ENCODE measurements around the gene ANKMY2. TPM values are rescaled to one million over a fixed set of nuclear protein-coding genes. Genes with fewer than 3 reads are reported as not detected.
A peak's percentile ranks its signal among the peaks of the same experiment; 100 is the strongest.

The ANKMY2 gene
- total RNA-seq, 1 donor from 2014 or later, result 10.9 TPM

DNA sequence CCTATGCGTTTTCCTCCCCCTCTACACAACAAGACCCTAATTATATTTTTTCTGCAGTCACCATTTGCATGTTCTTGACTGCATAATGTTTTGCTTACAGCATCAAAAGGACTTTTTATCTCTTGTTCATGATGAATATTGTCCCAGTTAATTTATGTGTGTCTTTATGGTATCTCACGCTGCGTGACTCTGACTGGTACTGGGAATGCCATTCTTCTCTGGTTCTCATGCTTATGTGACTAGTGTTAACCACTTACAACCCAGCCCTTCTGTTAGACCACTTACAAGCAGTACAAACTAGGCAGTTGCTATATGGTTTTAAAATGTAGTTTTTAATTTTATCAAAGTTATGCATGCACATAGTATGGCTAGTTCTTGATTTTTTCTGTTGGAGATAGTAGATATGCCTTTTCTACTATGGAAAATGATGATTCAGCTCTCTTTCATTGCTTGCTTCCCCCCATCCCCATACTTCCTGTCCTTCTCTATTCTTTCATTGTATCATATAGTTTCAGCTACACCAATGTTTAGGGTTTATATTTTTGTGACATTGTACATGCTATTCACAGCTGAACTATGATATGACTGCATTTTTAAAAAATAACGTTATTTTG lies 25.3 kb upstream of the ANKMY2 start:
- TF ChIP-seq, protein P1, sequence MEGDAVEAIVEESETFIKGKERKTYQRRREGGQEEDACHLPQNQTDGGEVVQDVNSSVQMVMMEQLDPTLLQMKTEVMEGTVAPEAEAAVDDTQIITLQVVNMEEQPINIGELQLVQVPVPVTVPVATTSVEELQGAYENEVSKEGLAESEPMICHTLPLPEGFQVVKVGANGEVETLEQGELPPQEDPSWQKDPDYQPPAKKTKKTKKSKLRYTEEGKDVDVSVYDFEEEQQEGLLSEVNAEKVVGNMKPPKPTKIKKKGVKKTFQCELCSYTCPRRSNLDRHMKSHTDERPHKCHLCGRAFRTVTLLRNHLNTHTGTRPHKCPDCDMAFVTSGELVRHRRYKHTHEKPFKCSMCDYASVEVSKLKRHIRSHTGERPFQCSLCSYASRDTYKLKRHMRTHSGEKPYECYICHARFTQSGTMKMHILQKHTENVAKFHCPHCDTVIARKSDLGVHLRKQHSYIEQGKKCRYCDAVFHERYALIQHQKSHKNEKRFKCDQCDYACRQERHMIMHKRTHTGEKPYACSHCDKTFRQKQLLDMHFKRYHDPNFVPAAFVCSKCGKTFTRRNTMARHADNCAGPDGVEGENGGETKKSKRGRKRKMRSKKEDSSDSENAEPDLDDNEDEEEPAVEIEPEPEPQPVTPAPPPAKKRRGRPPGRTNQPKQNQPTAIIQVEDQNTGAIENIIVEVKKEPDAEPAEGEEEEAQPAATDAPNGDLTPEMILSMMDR (IDR thresholded peaks at IDR 0.05; ENCODE audit: insufficient read depth, low read length, poor library complexity, severe bottlenecking), result no peak
- H3K27me3 ChIP-seq (ENCODE audit: control insufficient read depth, insufficient read depth, low read length), result no peaks in the 10 kb centered on the region
- H3K4me3 ChIP-seq (ENCODE audit: low read depth, low read length), result no peak overlapping the region
- H3K36me3 ChIP-seq (ENCODE audit: control insufficient read depth, insufficient read depth, low read length), result no peaks in the 10 kb centered on the region
- no peak for DNase-seq (ENCODE audit: low read depth)

DNA sequence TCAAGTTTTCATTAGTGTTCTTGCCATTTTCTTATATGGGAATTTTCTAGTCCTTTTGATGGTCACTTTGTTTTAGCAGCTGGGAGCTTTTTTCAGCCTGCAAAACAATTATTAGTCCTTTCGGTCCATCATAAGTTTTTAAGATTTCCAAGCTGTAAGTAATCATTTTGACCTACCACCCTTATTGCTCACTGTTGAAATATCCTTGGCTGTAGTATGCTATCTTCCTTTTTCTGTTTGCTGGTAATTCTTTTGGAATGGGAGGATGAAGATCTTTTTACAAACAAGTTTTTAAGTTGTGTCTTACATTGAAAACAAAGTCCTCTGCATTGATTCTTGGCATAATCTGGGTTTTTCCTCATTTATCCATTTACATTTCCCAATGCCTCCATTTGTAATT lies 24.5 kb upstream of the ANKMY2 start:
- Histone ChIP-seq H3K4me3 (ENCODE audit: low read depth, low read length) (no peak overlapping the region), H3K27me3 (ENCODE audit: control insufficient read depth, insufficient read depth, low read length) (no peaks in the 10 kb centered on the region), H3K36me3 (ENCODE audit: control insufficient read depth, insufficient read depth, low read length) (no peaks in the 10 kb centered on the region)
- TF ChIP-seq, protein P1 (IDR thresholded peaks at IDR 0.05; ENCODE audit: insufficient read depth, low read length, poor library complexity, severe bottlenecking), result no peak
- DNase-seq (ENCODE audit: low read depth), result no peak

DNA sequence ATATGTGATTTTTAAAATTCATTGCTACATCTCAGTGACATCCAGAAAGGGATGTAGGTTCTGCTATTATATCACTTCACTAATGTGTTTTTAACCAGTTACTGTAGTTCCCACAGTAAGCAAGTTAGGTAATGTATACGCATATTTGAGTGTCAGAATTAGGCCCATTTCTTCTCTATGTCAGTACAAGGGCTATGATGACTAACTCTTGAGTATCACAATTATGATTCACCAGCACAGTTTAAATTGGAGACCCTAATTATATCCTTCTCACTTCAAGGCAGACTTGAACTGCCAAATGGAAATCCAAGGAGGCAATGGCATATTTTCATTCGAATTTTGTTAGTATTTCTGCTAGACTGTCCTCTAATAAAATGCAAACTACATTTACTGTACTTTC lies 24.0 kb upstream of the ANKMY2 start:
- H3K27me3 ChIP-seq (ENCODE audit: control insufficient read depth, insufficient read depth, low read length), result no peaks in the 10 kb centered on the region
- DNase-seq (ENCODE audit: low read depth), result no peak
- no peaks in the 10 kb centered on the region for H3K36me3 ChIP-seq (ENCODE audit: control insufficient read depth, insufficient read depth, low read length)
- TF ChIP-seq, protein P1 (IDR thresholded peaks at IDR 0.05; ENCODE audit: insufficient read depth, low read length, poor library complexity, severe bottlenecking), result no peak
- H3K4me3 ChIP-seq (ENCODE audit: low read depth, low read length), result no peak overlapping the region

DNA sequence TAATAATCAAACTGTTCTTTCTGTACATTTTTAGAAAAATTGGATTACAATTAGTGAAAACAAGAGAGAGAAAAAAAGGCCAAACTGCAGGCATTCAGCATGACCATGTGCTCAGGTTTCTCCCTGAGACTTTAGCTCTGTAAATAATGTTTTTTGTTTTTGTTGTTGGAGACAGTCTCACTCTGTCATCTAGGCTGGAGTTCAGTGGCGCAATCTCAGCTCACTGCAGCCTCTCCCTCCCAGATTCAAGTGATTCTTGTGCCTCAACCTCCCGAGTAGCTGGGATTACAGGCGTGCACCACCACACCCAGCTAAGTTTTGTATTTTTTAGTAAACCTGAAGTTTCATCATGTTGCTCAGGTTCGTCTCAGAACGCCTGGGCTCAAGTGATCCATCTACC lies 23.4 kb upstream of the ANKMY2 start:
- no peak overlapping the region for H3K4me3 ChIP-seq (ENCODE audit: low read depth, low read length)
- no peak for DNase-seq (ENCODE audit: low read depth)
- H3K36me3 ChIP-seq (ENCODE audit: control insufficient read depth, insufficient read depth, low read length), result no peaks in the 10 kb centered on the region
- no peaks in the 10 kb centered on the region for H3K27me3 ChIP-seq (ENCODE audit: control insufficient read depth, insufficient read depth, low read length)
- TF ChIP-seq, protein P1 (IDR thresholded peaks at IDR 0.05; ENCODE audit: insufficient read depth, low read length, poor library complexity, severe bottlenecking), result no peak

- TF ChIP-seq, protein P1 (IDR thresholded peaks at IDR 0.05; ENCODE audit: insufficient read depth, low read length, poor library complexity, severe bottlenecking), result no peak
- Histone ChIP-seq H3K36me3 (ENCODE audit: control insufficient read depth, insufficient read depth, low read length) (no peaks in the 10 kb centered on the region), H3K27me3 (ENCODE audit: control insufficient read depth, insufficient read depth, low read length) (no peaks in the 10 kb centered on the region), H3K4me3 (ENCODE audit: low read depth, low read length) (no peak overlapping the region)
- peak; percentile 92 for DNase-seq (ENCODE audit: low read depth)
Observed at GRCh38 chr7:16668049-16668858, 22.7 kb upstream of the ANKMY2 start.

Measured in kidney epithelial cell (primary cell).